ENCODE results near the gene METTL22.

GRCh38 chr16:8572063-8572918 lies 49.2 kb upstream of the METTL22 start:
- no peak for TF ChIP-seq CTCF (IDR thresholded peaks at IDR 0.05; ENCODE audit: borderline replicate concordance, extremely low read depth, low read length, poor library complexity, severe bottlenecking)
- no peak for TF ChIP-seq EZH2 (IDR thresholded peaks at IDR 0.05; ENCODE audit: borderline replicate concordance, low read depth, low read length, severe bottlenecking)

Measured in DND-41 (cell line).